H9 (cell line): Measurements from ENCODE around the gene FAM120C. TPM values are rescaled to one million over a fixed set of nuclear protein-coding genes. Genes with fewer than 3 reads are reported as not detected.

Experiments used
- DNase-seq: peaks from one replicate; pipeline ENCODE4 v3.0.0-alpha.2; 2017
- H2AFZ ChIP-seq: one replicate; pipeline ENCODE4 v1.6.1; 2013; ENCODE audit warnings: mild to moderate bottlenecking, low read length, control low read depth, moderate library complexity
- H2AK5ac ChIP-seq: 2 replicates; pipeline ENCODE4 v1.6.1; 2013; ENCODE audit warnings: low read length, control low read depth, mixed read lengths; ENCODE audit not compliant: insufficient read length
- H2BK120ac ChIP-seq: one replicate; pipeline ENCODE4 v1.6.1; 2013; ENCODE audit warnings: low read depth, mild to moderate bottlenecking, low read length, control low read depth, inconsistent platforms; ENCODE audit not compliant: poor library complexity, severe bottlenecking
- H2BK12ac ChIP-seq: 2 replicates; pipeline ENCODE4 v1.6.1; 2013; ENCODE audit warnings: low read length, control low read depth, mixed read lengths, low read depth; ENCODE audit not compliant: insufficient read length
- H2BK15ac ChIP-seq: 2 replicates; pipeline ENCODE4 v1.6.1; 2013; ENCODE audit warnings: low read depth, low read length, control low read depth
- H2BK20ac ChIP-seq: one replicate; pipeline ENCODE4 v1.6.1; 2013; ENCODE audit warnings: low read depth, mild to moderate bottlenecking, low read length, control low read depth, inconsistent platforms; ENCODE audit not compliant: poor library complexity, severe bottlenecking
- H2BK5ac ChIP-seq: 2 replicates; pipeline ENCODE4 v1.6.1; 2013; ENCODE audit warnings: low read length, control low read depth, mixed read lengths; ENCODE audit not compliant: insufficient read length
- H3K14ac ChIP-seq: 2 replicates; pipeline ENCODE4 v1.6.1; 2013; ENCODE audit warnings: low read length, control low read depth; ENCODE audit not compliant: insufficient read depth
- H3K18ac ChIP-seq: 2 replicates; pipeline ENCODE4 v1.6.1; 2013; ENCODE audit warnings: low read depth, mild to moderate bottlenecking, mixed read lengths, low read length, control low read depth; ENCODE audit not compliant: insufficient read length
- H3K23ac ChIP-seq: 2 replicates; pipeline ENCODE4 v1.6.1; 2013; ENCODE audit warnings: low read length, control low read depth, mixed read lengths, low read depth; ENCODE audit not compliant: insufficient read length
- H3K23me2 ChIP-seq: 2 replicates; pipeline ENCODE4 v1.6.1; 2013; ENCODE audit warnings: low read depth, mild to moderate bottlenecking, mixed read lengths, low read length, control low read depth; ENCODE audit not compliant: insufficient read length, poor library complexity, severe bottlenecking
- H3K27ac ChIP-seq: 2 replicates; pipeline ENCODE4 v1.5.1; 2013; ENCODE audit warnings: low read length, control low read depth, mixed read lengths, low read depth; ENCODE audit not compliant: insufficient read length
- H3K27me3 ChIP-seq: 2 replicates; pipeline ENCODE4 v1.6.1; 2013; ENCODE audit warnings: low read length, control low read depth, inconsistent platforms; ENCODE audit not compliant: insufficient read depth
- H3K4ac ChIP-seq: 2 replicates; pipeline ENCODE4 v1.6.1; 2013; ENCODE audit warnings: low read depth, mild to moderate bottlenecking, control low read depth, inconsistent platforms, low read length, moderate library complexity
- H3K4me1 ChIP-seq: 2 replicates; pipeline ENCODE4 v1.6.1; 2013; ENCODE audit warnings: low read length, control low read depth, inconsistent platforms; ENCODE audit not compliant: insufficient read depth
- H3K4me2 ChIP-seq: 2 replicates; pipeline ENCODE4 v1.6.1; 2013; ENCODE audit warnings: low read length, control low read depth, mixed read lengths; ENCODE audit not compliant: insufficient read length, insufficient read depth
- H3K56ac ChIP-seq: 2 replicates; pipeline ENCODE4 v1.6.1; 2013; ENCODE audit warnings: low read depth, mild to moderate bottlenecking, mixed read lengths, low read length, control low read depth; ENCODE audit not compliant: insufficient read length
- H3K79me1 ChIP-seq: 2 replicates; pipeline ENCODE4 v1.6.1; 2013; ENCODE audit warnings: low read depth, mild to moderate bottlenecking, moderate library complexity, low read length, control low read depth, inconsistent platforms; ENCODE audit not compliant: insufficient read depth, poor library complexity, severe bottlenecking
- H3K79me2 ChIP-seq: 2 replicates; pipeline ENCODE4 v1.6.1; 2013; ENCODE audit warnings: low read length, control low read depth, inconsistent platforms; ENCODE audit not compliant: insufficient read depth
- H3K9ac ChIP-seq: 2 replicates; pipeline ENCODE4 v1.6.1; 2013; ENCODE audit warnings: low read length, control low read depth, mixed read lengths; ENCODE audit not compliant: insufficient read length; ENCODE audit errors: extremely low read depth
- H3K9me3 ChIP-seq: one replicate; pipeline ENCODE4 v1.6.1; 2013; ENCODE audit warnings: low read depth, low read length, inconsistent platforms; ENCODE audit not compliant: control insufficient read depth
- H3T11ph ChIP-seq: one replicate; pipeline ENCODE4 v1.6.1; 2013; ENCODE audit warnings: mild to moderate bottlenecking, low read length, control low read depth, inconsistent platforms
- H4K20me1 ChIP-seq: one replicate; pipeline ENCODE4 v1.6.1; 2013; ENCODE audit not compliant: control insufficient read depth, insufficient read length, insufficient read depth
- H4K5ac ChIP-seq: 2 replicates; pipeline ENCODE4 v1.6.1; 2013; ENCODE audit warnings: low read depth, mild to moderate bottlenecking, mixed read lengths, low read length, control low read depth; ENCODE audit not compliant: insufficient read length
- H4K8ac ChIP-seq: replicated peaks from 2 replicates; pipeline ENCODE4 v1.6.1; 2013; ENCODE audit warnings: low read length, control low read depth, mixed read lengths, low read depth; ENCODE audit not compliant: insufficient read length
- H4K91ac ChIP-seq: 2 replicates; pipeline ENCODE4 v1.6.1; 2013; ENCODE audit warnings: low read depth, mild to moderate bottlenecking, moderate library complexity, mixed read lengths, low read length, control low read depth; ENCODE audit not compliant: insufficient read length
- H3K27ac Mint-ChIP-seq, 3 experiments: 2 replicates in 2 of 3; 3 replicates in 1 of 3; pipeline ENCODE4 v1.8.0; 2020 to 2021; ENCODE audit warnings: mixed read lengths in 3 of 3, mild to moderate bottlenecking in 1 of 3, moderate library complexity in 1 of 3
- H3K27me3 Mint-ChIP-seq: 2 replicates; pipeline ENCODE4 v1.8.0; 2021; ENCODE audit warnings: low read depth, mild to moderate bottlenecking, moderate library complexity, mixed read lengths
- H3K36me3 Mint-ChIP-seq, 3 experiments: 2 replicates in 2 of 3; 3 replicates in 1 of 3; pipeline ENCODE4 v1.8.0; 2020 to 2021; ENCODE audit warnings: low read depth in 3 of 3, mixed read lengths in 3 of 3; ENCODE audit not compliant: insufficient read depth in 1 of 3
- H3K4me1 Mint-ChIP-seq, 2 experiments: 2 replicates each; pipeline ENCODE4 v1.8.0; 2020; ENCODE audit warnings: mixed read lengths in 2 of 2
- H3K4me3 Mint-ChIP-seq, 2 experiments: 2 replicates in 1 of 2; 3 replicates in 1 of 2; pipeline ENCODE4 v1.8.0; 2020 to 2021; ENCODE audit warnings: mild to moderate bottlenecking in 2 of 2, mixed read lengths in 2 of 2, moderate library complexity in 1 of 2
- H3K9me3 Mint-ChIP-seq, 2 experiments: 2 replicates in 1 of 2; 3 replicates in 1 of 2; pipeline ENCODE4 v1.8.0; 2020; ENCODE audit warnings: mild to moderate bottlenecking in 2 of 2, mixed read lengths in 2 of 2, moderate library complexity in 1 of 2
- WGBS: extraction: QIAGEN DNeasy Blood & Tissue Kit; methylation state at CpG from one replicate; pipeline ENCODE4 v1.1.7; 2013; ENCODE audit warnings: missing lambda C conversion rate, low lambda C conversion rate, mixed read lengths; ENCODE audit not compliant: insufficient read length; ENCODE audit errors: extremely low coverage; 5-methylcytosine and 5-hydroxymethylcytosine counted together
- total RNA-seq: library from RNA; stranded (reverse); gene quantifications from 2 replicates; pipeline ENCODE4 v1.2.1, GENCODE V29; 2021
- TF ChIP-seq, protein P1 (sequence below): fragments of 200-600 bp; sonication (generic); conservative IDR thresholded peaks from 3 replicates; pipeline ENCODE4 v1.8.0; 2021; ENCODE audit warnings: antibody characterized with exemption, mild to moderate bottlenecking

Gene FAM120C
- total RNA-seq, 1 experiment from 2014 or later: 9.2 TPM

DNA sequence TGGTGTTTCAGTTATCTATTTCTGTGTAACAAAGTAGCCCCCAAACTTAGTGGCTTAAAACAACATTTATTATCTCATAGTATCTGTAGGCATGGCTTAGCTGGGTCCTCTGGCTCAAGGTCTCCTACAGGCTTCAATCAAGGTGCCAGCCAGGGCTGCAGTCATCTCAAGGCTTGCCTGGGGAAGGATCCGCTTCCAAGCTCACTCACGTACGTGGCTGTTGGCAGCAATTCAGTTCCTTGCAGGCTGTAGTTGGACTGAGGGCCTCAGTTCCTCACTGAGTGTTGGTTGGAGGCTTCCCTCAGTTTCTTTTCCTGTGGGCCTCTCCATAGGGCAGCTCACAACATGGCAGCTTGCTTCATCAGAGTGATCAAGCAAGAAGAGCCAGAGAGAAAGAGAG is 9.3 kb downstream of the FAM120C start:
- no peak for DNase-seq
- no peak overlapping the region for H3K27ac ChIP-seq

More for the DNA sequence above, 9.3 kb downstream of the FAM120C start:
- Histone ChIP-seq H3T11ph (no peak overlapping the region), H3K9ac (no peak overlapping the region), H3K14ac (no peak overlapping the region), H2AFZ (no peak overlapping the region), H2BK15ac (no peak overlapping the region), H3K27me3 (no peaks in the 10 kb centered on the region), H4K91ac (no peak overlapping the region), H2BK120ac (no peak overlapping the region), H3K4me1 (no peaks in the 10 kb centered on the region), H2BK5ac (no peak overlapping the region), H3K18ac (no peak overlapping the region), H3K79me2 (no peaks in the 10 kb centered on the region; the same call in none of the 2 replicates), H3K9me3 (peaks cover 43% of the 10 kb centered on the region), H2AK5ac (no peak overlapping the region), H3K56ac (no peak overlapping the region), H3K4me2 (no peak overlapping the region), H2BK20ac (no peak overlapping the region), H3K4ac (no peak overlapping the region), H3K23me2 (no peaks in the 10 kb centered on the region), H2BK12ac (no peak overlapping the region), H4K20me1 (no peaks in the 10 kb centered on the region), H4K5ac (no peak overlapping the region), H4K8ac (no peak overlapping the region), H3K79me1 (no peaks in the 10 kb centered on the region), H3K23ac (no peak overlapping the region)
- Mint-ChIP-seq H3K4me1 (no peaks in the 10 kb centered on the region), H3K9me3 (peaks cover 55% of the 10 kb centered on the region in 2 experiments), H3K36me3 (peaks cover 11 to 35% (median 23%) of the 10 kb centered on the region in 3 experiments), H3K27me3 (no peaks in the 10 kb centered on the region), H3K4me3 (no peak overlapping the region), H3K27ac (no peak overlapping the region)
- no CpG with 5 or more reads among the region's 3 CpGs for WGBS
- TF ChIP-seq, protein P1, sequence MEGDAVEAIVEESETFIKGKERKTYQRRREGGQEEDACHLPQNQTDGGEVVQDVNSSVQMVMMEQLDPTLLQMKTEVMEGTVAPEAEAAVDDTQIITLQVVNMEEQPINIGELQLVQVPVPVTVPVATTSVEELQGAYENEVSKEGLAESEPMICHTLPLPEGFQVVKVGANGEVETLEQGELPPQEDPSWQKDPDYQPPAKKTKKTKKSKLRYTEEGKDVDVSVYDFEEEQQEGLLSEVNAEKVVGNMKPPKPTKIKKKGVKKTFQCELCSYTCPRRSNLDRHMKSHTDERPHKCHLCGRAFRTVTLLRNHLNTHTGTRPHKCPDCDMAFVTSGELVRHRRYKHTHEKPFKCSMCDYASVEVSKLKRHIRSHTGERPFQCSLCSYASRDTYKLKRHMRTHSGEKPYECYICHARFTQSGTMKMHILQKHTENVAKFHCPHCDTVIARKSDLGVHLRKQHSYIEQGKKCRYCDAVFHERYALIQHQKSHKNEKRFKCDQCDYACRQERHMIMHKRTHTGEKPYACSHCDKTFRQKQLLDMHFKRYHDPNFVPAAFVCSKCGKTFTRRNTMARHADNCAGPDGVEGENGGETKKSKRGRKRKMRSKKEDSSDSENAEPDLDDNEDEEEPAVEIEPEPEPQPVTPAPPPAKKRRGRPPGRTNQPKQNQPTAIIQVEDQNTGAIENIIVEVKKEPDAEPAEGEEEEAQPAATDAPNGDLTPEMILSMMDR: no peak
